Adipocyte (in vitro differentiated cells): ENCODE measurements around the gene TLR10.

Source experiments
- DNase-seq: peaks from one replicate; pipeline ENCODE4 v3.0.0-alpha.2; 2015; ENCODE audit warnings: low read depth
- H3K27me3 ChIP-seq: replicated peaks from 2 replicates; pipeline ENCODE4 v1.7.0; 2013; ENCODE audit warnings: mild to moderate bottlenecking, low read length, moderate library complexity; ENCODE audit not compliant: control insufficient read depth, insufficient read depth
- H3K36me3 ChIP-seq: 2 replicates; pipeline ENCODE4 v1.7.0; 2013; ENCODE audit warnings: low read length, mild to moderate bottlenecking, moderate library complexity; ENCODE audit not compliant: control insufficient read depth, insufficient read depth, severe bottlenecking
- H3K4me1 ChIP-seq: 2 replicates; pipeline ENCODE4 v1.7.0; 2013; ENCODE audit warnings: mild to moderate bottlenecking, low read length, moderate library complexity; ENCODE audit not compliant: control insufficient read depth, insufficient read depth
- H3K4me3 ChIP-seq: 2 replicates; pipeline ENCODE4 v1.7.0; 2013; ENCODE audit warnings: mild to moderate bottlenecking, low read length, moderate library complexity
- H3K9ac ChIP-seq: 2 replicates; pipeline ENCODE4 v1.7.0; 2013; ENCODE audit warnings: mild to moderate bottlenecking, low read length, moderate library complexity
- H3K9me3 ChIP-seq: 2 replicates; pipeline ENCODE4 v1.7.0; 2013; ENCODE audit warnings: mild to moderate bottlenecking, low read length, moderate library complexity; ENCODE audit not compliant: control insufficient read depth

TLR10 gene

DNA sequence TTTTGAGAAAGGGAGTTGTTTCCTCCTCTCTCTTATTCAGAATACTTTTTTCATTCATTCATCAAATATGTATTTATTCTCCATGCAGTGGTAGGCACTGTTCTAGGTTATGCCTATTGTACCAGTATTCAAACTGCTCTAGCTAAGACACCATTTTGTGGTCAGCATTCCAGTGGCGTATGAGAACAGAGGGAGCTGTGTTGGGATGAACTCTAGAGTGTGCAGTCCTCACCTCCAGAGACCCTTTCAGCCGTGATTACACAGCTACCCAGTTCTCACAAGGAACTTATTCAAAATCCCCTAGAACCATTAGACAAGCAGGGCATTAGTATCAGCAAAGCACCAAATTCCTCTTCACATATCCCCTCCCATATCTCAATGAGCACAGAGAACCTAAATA lies 17.6 kb upstream of the TLR10 start:
- Histone ChIP-seq H3K4me1 (peaks cover 6% of the 10 kb centered on the region), H3K27me3 (no peaks in the 10 kb centered on the region), H3K36me3 (no peaks in the 10 kb centered on the region), H3K4me3 (no peak overlapping the region), H3K9me3 (no peaks in the 10 kb centered on the region), H3K9ac (no peak overlapping the region)
- no peak for DNase-seq

GRCh38 chr4:38795087-38795486 lies 12.3 kb upstream of the TLR10 start:
- Histone ChIP-seq H3K4me3 (no peak overlapping the region), H3K9ac (no peak overlapping the region), H3K36me3 (no peaks in the 10 kb centered on the region), H3K27me3 (no peaks in the 10 kb centered on the region), H3K4me1 (peaks cover 5% of the 10 kb centered on the region), H3K9me3 (no peaks in the 10 kb centered on the region)
- DNase-seq = no peak

- H3K4me3 ChIP-seq = no peak overlapping the region
- no peaks in the 10 kb centered on the region for H3K36me3 ChIP-seq
- peaks cover 5% of the 10 kb centered on the region for H3K4me1 ChIP-seq
- no peak for DNase-seq
- no peaks in the 10 kb centered on the region for H3K9me3 ChIP-seq
- no peaks in the 10 kb centered on the region for H3K27me3 ChIP-seq
- no peak overlapping the region for H3K9ac ChIP-seq
Observed at GRCh38 chr4:38794051-38794450, 11.3 kb upstream of the TLR10 start.

DNA sequence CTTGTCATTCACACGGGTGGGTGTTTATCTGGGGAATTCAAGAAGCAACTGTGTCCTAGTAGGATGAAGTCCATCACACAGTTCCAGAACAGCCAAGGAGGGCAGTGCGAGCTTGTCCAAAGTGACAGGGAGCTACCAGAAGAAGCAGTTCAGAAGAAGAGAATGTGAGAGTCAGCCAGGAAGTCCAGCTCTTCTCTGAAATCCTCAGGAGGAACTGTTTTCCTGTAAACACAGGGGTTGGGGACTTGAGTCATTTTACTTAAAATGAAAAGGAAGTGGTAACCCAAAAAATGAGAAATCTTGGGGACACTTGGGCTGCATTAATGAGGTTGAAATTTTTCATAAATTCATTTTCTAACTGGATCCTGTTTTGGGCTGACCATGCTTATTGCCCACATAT lies 8.2 kb upstream of the TLR10 start:
- Histone ChIP-seq H3K36me3 (no peaks in the 10 kb centered on the region), H3K4me3 (no peak overlapping the region), H3K27me3 (no peaks in the 10 kb centered on the region), H3K4me1 (peaks cover 5% of the 10 kb centered on the region), H3K9ac (no peak overlapping the region), H3K9me3 (no peaks in the 10 kb centered on the region)
- no peak for DNase-seq

DNA sequence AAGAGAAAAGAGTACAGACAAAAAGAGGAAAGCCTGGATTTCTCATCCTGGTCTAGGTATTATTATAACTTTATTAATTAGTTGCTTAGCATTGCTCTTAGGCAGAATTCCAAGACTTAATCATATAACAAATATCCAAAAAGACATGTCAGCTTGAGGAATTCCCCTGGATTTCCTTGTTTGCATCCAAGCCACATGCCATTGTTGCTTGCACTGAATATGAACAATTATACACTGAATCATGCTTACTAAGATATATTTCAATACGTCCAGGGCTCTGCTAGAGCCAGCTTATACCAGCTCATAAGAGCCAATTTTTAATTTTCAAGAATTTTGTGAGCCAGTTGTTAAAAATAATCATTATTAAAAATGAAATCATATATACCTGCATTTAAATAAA lies 5.5 kb upstream of the TLR10 start:
- Histone ChIP-seq H3K27me3 (no peaks in the 10 kb centered on the region), H3K9ac (no peak overlapping the region), H3K9me3 (no peaks in the 10 kb centered on the region), H3K4me3 (no peak overlapping the region), H3K4me1 (peaks cover 5% of the 10 kb centered on the region), H3K36me3 (no peaks in the 10 kb centered on the region)
- DNase-seq = peak; percentile 13

- Histone ChIP-seq H3K36me3 (no peaks in the 10 kb centered on the region), H3K27me3 (no peaks in the 10 kb centered on the region), H3K9me3 (no peaks in the 10 kb centered on the region), H3K4me3 (no peak overlapping the region), H3K9ac (no peak overlapping the region), H3K4me1 (peaks cover 5% of the 10 kb centered on the region)
- no peak for DNase-seq
Observed at GRCh38 chr4:38787693-38788092, 4.9 kb upstream of the TLR10 start.

DNA sequence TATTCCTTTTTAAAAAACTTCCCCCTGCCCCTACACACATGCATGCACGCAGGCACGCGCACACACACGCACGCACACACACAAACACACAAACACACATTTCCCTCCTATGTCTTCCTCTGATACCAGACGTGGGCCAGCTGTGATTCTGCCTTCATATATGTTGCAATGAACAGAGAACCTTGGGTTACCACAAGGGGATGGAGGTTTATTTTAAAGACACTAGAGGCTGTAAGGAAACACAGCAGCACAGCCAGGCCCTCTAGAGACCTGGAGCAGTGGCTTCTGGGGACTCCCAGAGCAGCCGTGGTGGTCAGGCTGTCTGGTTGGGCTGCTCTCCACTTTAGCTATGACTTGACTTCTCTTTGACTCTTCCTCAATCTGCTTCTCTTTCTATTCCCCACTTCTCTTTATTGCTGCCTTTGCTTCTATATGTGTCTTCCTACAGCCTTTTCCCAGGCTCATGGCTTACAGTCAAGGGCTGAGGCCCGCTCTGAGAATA lies 3.2 kb upstream of the TLR10 start:
- Histone ChIP-seq H3K4me3 (no peak overlapping the region), H3K27me3 (no peaks in the 10 kb centered on the region), H3K36me3 (no peaks in the 10 kb centered on the region), H3K9me3 (no peaks in the 10 kb centered on the region), H3K9ac (no peak overlapping the region), H3K4me1 (peaks cover under 1% of the 10 kb centered on the region)
- no peak for DNase-seq

- H3K4me3 ChIP-seq = no peak overlapping the region
Observed at GRCh38 chr4:38785041-38785790, 2.4 kb upstream of the TLR10 start.

GRCh38 chr4:38784141-38784540 lies 1.4 kb upstream of the TLR10 start:
- no peaks in the 10 kb centered on the region for H3K9me3 ChIP-seq
- H3K36me3 ChIP-seq = no peaks in the 10 kb centered on the region
- H3K9ac ChIP-seq = no peak overlapping the region
- no peak overlapping the region for H3K4me3 ChIP-seq
- no peaks in the 10 kb centered on the region for H3K27me3 ChIP-seq
- H3K4me1 ChIP-seq = no peaks in the 10 kb centered on the region
- DNase-seq = no peak

More at GRCh38 chr4:38785041-38785790, 2.4 kb upstream of the TLR10 start:
- Histone ChIP-seq H3K27me3 (no peaks in the 10 kb centered on the region), H3K36me3 (no peaks in the 10 kb centered on the region), H3K9ac (no peak overlapping the region), H3K9me3 (no peaks in the 10 kb centered on the region), H3K4me1 (no peaks in the 10 kb centered on the region)
- no peak for DNase-seq

DNA sequence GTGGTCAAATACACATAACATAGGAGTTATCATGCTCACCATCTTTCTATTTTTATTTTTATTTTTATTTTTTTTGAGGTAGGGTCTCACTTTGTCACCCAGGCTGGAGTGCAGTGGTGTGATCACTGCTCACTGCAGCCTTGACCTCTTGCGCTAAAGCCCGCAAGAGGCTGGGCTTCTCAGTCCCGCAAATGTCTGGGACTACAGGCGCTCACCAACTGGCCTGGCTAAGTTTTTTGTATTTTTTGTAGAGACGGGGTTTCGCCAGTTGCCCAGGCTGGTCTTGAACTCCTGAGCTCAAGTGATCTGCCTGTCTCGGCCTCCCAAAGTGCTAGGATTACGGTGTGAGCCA lies 295 bp upstream of the TLR10 start:
- no peak for DNase-seq

DNA sequence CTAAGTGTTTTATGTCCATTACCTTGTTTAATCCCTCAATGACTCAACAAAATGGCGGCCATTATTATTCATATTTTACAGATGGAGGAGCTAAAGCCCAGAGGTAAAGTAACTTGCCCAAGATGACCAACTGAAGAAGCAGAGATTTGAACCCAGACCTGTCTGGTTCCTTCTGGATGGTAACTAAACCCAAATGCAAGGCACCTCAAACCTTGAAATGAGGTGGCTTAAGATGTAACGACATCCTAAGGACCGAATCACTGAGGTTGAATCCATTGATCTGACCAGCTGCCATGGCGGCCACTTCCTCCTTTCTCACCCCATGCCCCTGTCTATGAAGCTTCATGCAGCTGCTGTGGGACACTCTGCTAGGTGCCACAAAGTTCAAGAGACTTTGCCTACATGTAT lies 932 bp downstream of the TLR10 start:
- Histone ChIP-seq H3K9me3 (no peaks in the 10 kb centered on the region), H3K9ac (no peak overlapping the region), H3K4me3 (no peak overlapping the region), H3K4me1 (no peaks in the 10 kb centered on the region), H3K27me3 (no peaks in the 10 kb centered on the region), H3K36me3 (no peaks in the 10 kb centered on the region)
- DNase-seq = no peak

More for the DNA sequence above, 295 bp upstream of the TLR10 start:
- Histone ChIP-seq H3K36me3 (no peaks in the 10 kb centered on the region), H3K9ac (no peak overlapping the region), H3K4me3 (no peak overlapping the region), H3K4me1 (no peaks in the 10 kb centered on the region), H3K9me3 (no peaks in the 10 kb centered on the region), H3K27me3 (no peaks in the 10 kb centered on the region)
